A549 treated with ZK216348 at 1 μM for 4 hours (cell line): ENCODE data around the gene WASHC1. TPM values are rescaled to one million over a fixed set of nuclear protein-coding genes. Genes with fewer than 3 reads are reported as not detected.

Source experiments
- total RNA-seq: library from RNA; stranded (reverse); fragments of 200-300 nt; extraction: Qiagen RNA extraction; gene quantifications from 5 replicates; pipeline ENCODE4 v1.2.3, GENCODE V29; 2022; ENCODE audit warnings: low read depth

WASHC1 gene
- 7.8 to 13.1 TPM (median 10.6 TPM) in 5 replicates for total RNA-seq

GRCh38 chr9:29356-29755, at the start of gene WASHC1:
Gene WASHC1, minus strand, starts transcription at chr9:29456. Its CDS starts 4,457 bp downstream, at chr9:24999.

Other genes starting within 250 kb of the WASHC1 start
- 0.34 to 0.94 TPM (median 0.49 TPM) in 5 replicates for gene FOXD4, start 89.0 kb upstream of the WASHC1 start, total RNA-seq
- 23.7 to 34.6 TPM (median 26.4 TPM) in 5 replicates for gene ZNG1A, start 149.6 kb upstream of the WASHC1 start, total RNA-seq
- gene DOCK8, start 185.4 kb upstream of the WASHC1 start, total RNA-seq: 0.23 to 1.0 TPM (median 0.40 TPM) in 5 replicates